Ishikawa (cell line): ENCODE results near the gene NPM3.

Source experiments
- CEBPB ChIP-seq: IDR thresholded peaks from 2 replicates; pipeline ENCODE4 v1.6.1; 2012
- CREB1 ChIP-seq: IDR thresholded peaks from 2 replicates; pipeline ENCODE4 v1.6.1; 2012; ENCODE audit warnings: low read depth
- EGR1 ChIP-seq: IDR thresholded peaks from 2 replicates; pipeline ENCODE4 v1.6.1; 2012
- EP300 ChIP-seq: IDR thresholded peaks from 2 replicates; pipeline ENCODE4 v1.6.1; 2012; ENCODE audit warnings: borderline replicate concordance
- FOXM1 ChIP-seq: IDR thresholded peaks from 2 replicates; pipeline ENCODE4 v1.6.1; 2012; ENCODE audit warnings: low read depth, borderline replicate concordance
- NFIC ChIP-seq: IDR thresholded peaks from 2 replicates; pipeline ENCODE4 v1.6.1; 2012
- RAD21 ChIP-seq: IDR thresholded peaks from 2 replicates; pipeline ENCODE4 v1.6.1; 2012; ENCODE audit warnings: low read depth
- TAF1 ChIP-seq: IDR thresholded peaks from 2 replicates; pipeline ENCODE4 v1.6.1; 2012; ENCODE audit warnings: low read depth, mild to moderate bottlenecking
- TCF12 ChIP-seq: IDR thresholded peaks from 2 replicates; pipeline ENCODE4 v1.6.1; 2012; ENCODE audit warnings: low read depth
- TEAD4 ChIP-seq: IDR thresholded peaks from 2 replicates; pipeline ENCODE4 v1.6.1; 2012
- YY1 ChIP-seq: IDR thresholded peaks from 2 replicates; pipeline ENCODE4 v1.6.1; 2012; ENCODE audit warnings: low read depth
- ZBTB7A ChIP-seq: IDR thresholded peaks from 2 replicates; pipeline ENCODE4 v1.6.1; 2012; ENCODE audit warnings: low read depth
- TF ChIP-seq, protein P1 (sequence below): IDR thresholded peaks from 2 replicates; pipeline ENCODE4 v1.6.1; 2012
- TF ChIP-seq, protein P2 (sequence below): IDR thresholded peaks from 2 replicates; pipeline ENCODE4 v1.6.1; 2012
- TF ChIP-seq, protein P3 (sequence below): IDR thresholded peaks from 2 replicates; pipeline ENCODE4 v1.6.1; 2012; ENCODE audit warnings: low read depth, mild to moderate bottlenecking

Gene NPM3

DNA sequence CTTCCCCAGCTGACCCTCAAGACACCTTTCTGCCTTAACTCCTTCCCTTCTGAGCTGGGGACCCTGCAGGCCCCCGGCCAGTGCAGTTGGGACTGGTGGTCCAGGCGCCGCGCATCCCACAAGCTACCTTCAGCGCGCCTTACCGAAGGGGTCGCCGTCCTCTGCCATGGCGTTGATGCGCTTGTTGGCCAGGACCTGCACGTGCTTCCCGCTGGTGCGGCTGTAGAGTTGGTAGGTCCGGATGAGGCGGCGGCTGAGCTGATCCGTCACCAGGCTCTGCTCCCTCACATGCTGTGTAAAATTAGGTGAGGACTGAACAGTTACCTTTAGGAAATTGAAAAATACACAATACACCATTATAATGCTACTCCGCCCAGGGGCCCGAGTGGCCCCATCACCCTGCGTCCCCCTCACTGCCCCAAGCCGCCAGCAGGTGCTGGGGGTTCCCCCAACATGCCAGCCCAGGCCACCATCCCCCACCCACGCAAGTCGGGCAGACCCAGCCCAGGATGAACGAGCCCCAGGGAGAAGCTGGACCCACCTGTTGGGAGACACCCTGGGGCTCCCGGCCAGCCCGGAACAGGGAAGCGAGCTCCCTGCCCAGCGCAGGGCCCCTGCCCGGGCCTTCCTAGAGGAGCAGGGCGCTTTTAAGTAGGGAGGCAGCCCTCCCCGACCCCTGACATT is 8.5 kb downstream of the NPM3 start:
- TF ChIP-seq CEBPB: no peak
- no peak for TF ChIP-seq EP300
- TF ChIP-seq ZBTB7A: no peak
- no peak for TF ChIP-seq CREB1
- TF ChIP-seq, protein P1, sequence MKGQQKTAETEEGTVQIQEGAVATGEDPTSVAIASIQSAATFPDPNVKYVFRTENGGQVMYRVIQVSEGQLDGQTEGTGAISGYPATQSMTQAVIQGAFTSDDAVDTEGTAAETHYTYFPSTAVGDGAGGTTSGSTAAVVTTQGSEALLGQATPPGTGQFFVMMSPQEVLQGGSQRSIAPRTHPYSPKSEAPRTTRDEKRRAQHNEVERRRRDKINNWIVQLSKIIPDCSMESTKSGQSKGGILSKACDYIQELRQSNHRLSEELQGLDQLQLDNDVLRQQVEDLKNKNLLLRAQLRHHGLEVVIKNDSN: no peak
- TF ChIP-seq, protein P2, sequence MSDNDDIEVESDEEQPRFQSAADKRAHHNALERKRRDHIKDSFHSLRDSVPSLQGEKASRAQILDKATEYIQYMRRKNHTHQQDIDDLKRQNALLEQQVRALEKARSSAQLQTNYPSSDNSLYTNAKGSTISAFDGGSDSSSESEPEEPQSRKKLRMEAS: no peak
- TF ChIP-seq, protein P3, sequence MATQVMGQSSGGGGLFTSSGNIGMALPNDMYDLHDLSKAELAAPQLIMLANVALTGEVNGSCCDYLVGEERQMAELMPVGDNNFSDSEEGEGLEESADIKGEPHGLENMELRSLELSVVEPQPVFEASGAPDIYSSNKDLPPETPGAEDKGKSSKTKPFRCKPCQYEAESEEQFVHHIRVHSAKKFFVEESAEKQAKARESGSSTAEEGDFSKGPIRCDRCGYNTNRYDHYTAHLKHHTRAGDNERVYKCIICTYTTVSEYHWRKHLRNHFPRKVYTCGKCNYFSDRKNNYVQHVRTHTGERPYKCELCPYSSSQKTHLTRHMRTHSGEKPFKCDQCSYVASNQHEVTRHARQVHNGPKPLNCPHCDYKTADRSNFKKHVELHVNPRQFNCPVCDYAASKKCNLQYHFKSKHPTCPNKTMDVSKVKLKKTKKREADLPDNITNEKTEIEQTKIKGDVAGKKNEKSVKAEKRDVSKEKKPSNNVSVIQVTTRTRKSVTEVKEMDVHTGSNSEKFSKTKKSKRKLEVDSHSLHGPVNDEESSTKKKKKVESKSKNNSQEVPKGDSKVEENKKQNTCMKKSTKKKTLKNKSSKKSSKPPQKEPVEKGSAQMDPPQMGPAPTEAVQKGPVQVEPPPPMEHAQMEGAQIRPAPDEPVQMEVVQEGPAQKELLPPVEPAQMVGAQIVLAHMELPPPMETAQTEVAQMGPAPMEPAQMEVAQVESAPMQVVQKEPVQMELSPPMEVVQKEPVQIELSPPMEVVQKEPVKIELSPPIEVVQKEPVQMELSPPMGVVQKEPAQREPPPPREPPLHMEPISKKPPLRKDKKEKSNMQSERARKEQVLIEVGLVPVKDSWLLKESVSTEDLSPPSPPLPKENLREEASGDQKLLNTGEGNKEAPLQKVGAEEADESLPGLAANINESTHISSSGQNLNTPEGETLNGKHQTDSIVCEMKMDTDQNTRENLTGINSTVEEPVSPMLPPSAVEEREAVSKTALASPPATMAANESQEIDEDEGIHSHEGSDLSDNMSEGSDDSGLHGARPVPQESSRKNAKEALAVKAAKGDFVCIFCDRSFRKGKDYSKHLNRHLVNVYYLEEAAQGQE: no peak
- TF ChIP-seq YY1: no peak
- TF ChIP-seq TAF1: no peak
- TF ChIP-seq FOXM1: no peak
- TF ChIP-seq NFIC: no peak
- no peak for TF ChIP-seq TCF12
- no peak for TF ChIP-seq RAD21
- no peak for TF ChIP-seq EGR1
- TF ChIP-seq TEAD4: no peak

DNA sequence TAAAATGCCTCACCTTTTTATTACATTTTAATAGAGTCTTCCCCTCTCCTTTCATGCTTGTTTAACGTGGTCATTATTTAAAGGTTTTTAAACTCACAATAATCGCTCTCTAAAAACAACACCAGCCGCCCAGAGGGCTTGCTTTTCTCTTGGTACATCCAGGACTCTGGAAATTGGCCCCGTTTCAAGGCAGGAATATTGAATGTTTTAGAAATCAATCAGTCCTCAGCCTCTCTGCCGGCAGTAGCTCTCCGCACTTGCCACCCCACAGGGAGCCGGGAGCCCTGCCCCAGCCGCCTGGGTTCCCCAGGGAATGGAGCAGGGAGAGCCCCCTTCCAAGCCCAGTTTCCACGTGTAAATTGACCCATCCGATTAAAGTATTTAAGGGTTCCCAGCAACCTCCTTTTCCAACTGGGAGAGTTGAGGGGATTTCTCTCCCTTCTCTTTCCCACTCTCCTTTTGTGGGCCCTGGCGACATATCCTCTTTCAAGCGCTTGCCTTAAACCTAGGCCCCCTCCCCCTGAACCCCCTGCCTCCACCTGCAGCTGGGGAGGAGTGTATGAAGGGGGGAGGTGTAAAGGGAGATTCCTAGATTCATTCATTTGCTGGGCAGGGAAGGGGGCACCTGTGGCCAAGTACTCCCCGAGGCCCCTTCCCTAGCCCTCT is 9.2 kb downstream of the NPM3 start:
- no peak for TF ChIP-seq YY1
- no peak for TF ChIP-seq CEBPB

DNA sequence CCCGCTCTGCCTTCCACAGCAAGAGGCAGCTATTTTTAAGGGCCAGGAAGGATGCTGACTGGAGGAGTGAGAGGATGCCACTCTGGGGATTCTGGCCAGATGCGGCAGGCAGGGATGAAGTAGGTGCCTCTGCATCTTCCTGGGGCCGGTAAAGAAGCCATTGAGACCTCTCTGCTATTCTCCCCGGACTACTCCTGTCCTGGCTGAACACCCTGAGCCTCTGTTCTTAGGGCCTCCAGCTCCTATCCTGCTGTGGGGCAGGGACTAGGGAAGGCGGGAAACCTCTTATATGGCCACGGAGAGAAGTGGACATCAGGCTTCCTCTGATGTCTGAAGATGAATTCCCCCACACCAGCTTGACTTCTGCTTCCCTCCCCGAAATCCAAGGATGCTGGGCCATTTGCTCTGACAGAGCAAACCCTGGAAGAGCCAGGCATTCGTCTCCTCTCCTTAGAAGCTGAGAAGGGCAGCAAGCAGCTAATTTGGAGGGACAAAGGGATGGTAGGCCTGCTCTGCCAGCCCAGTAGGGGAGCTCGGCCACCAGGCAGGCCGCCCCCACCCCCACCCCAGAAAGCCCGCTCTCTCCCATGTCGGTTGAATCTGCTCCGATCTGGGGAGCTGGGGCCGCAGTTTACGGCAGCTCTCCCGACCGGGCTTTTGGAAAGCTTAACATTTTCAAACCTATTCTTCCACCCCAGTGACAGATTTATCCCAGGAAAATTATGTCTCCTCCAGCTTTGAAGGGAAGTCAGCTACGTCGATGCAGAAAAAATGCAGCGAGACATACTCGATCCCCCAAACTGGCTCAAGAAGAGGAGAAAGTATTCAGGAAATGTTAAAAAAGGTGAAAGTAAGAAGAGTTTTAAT is 10.1 kb downstream of the NPM3 start:
- TF ChIP-seq YY1 (no peak), NFIC (no peak), CEBPB (no peak), EGR1 (no peak), EP300 (no peak), ZBTB7A (no peak), TEAD4 (no peak), RAD21 (no peak), CREB1 (no peak), TCF12 (no peak), TAF1 (no peak), FOXM1 (no peak)
- TF ChIP-seq, protein P1: no peak
- TF ChIP-seq, protein P3: no peak
- TF ChIP-seq, protein P2: no peak

DNA sequence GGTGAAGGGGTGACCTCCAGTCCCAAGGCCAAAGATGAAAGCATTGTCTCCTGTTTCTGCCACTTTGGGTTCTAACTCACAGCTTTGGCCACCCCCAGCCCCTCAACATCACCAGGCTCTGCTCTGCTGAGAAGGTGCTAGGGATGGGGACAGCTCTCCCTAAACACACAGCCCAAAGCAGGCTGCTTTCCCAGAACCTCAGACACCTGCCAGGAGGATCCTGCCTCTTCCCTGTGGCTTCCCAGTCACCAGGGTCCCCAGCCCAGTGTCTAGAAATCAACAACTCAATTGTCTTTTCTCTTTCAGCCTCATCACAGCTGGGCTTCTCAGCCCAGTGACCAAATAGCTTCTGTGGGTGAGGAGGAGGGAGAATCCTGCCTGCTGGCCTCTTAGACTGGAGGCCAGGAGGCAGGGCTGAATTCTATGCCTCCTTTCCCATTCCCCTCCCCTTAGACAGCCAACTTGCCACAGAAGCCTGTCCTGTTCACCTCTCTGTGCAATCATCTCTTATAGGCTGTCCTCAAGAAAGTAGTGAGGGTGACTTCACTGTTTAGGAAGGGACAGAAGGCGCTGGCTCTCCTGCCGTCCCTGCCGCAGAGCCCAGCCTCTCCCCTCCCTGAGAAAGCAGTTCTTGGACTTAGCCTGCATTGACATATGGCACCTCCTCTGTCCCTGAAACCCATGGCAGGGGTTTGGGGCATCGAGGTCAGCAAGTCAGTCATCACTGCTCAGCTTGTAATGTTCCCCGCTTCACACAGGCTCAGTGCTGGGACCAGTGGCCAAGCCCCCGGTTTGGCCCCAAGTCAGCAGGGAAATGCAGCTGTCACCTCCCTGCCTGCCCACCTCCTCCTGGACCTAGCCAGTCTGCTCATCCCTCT is 11.0 kb downstream of the NPM3 start:
- no peak for TF ChIP-seq EP300
- no peak for TF ChIP-seq YY1
- no peak for TF ChIP-seq NFIC
- no peak for TF ChIP-seq FOXM1
- no peak for TF ChIP-seq EGR1
- no peak for TF ChIP-seq TEAD4
- TF ChIP-seq RAD21: no peak
- TF ChIP-seq, protein P3: no peak
- TF ChIP-seq TAF1: no peak
- TF ChIP-seq, protein P1: no peak
- TF ChIP-seq ZBTB7A: no peak
- TF ChIP-seq CEBPB: no peak
- no peak for TF ChIP-seq CREB1
- TF ChIP-seq TCF12: no peak
- TF ChIP-seq, protein P2: no peak
